K562 (cell line): Measurements from ENCODE around the gene BCAR3. TPM values are rescaled to one million over a fixed set of nuclear protein-coding genes. Genes with fewer than 3 reads are reported as not detected.

Experiments used
- CHD1 ChIP-seq: fragments of 200-600 bp; sonication (generic); IDR thresholded peaks from one replicate; pipeline ENCODE4 v1.6.1; 2012; ENCODE audit warnings: mild to moderate bottlenecking, moderate library complexity, low read length, inconsistent platforms
- GABPB2 ChIP-seq: fragments of 250-450 bp; sonication (Bioruptor Pico); conservative IDR thresholded peaks from 2 replicates; pipeline ENCODE4 v1.5.1; 2021; ENCODE audit warnings: mild to moderate bottlenecking
- MAX ChIP-seq: sonication (generic); formaldehyde crosslinking; IDR thresholded peaks from 2 replicates; pipeline ENCODE4 v1.9.0; 2022; ENCODE audit warnings: mild to moderate bottlenecking, missing genetic modification reagents
- MEF2A ChIP-seq: IDR thresholded peaks from 2 replicates; pipeline ENCODE4 v1.6.1; 2011; ENCODE audit warnings: low read depth, mild to moderate bottlenecking, low read length, moderate library complexity; ENCODE audit not compliant: control insufficient read depth
- MTA2 ChIP-seq: fragments of 450-650 bp; IDR thresholded peaks from 2 replicates; pipeline ENCODE4 v1.6.1; 2016; ENCODE audit warnings: low read depth
- PRDM10 ChIP-seq: fragments of 450-650 bp; IDR thresholded peaks from 2 replicates; pipeline ENCODE4 v1.6.1; 2018; ENCODE audit not compliant: partially characterized antibody
- SAFB2 ChIP-seq: fragments of 200-400 bp; formaldehyde crosslinking; IDR thresholded peaks from 2 replicates; pipeline ENCODE4 v1.6.1; 2018; ENCODE audit warnings: borderline replicate concordance, low read length, low read depth, moderate library complexity; ENCODE audit not compliant: severe bottlenecking
- TAF9B ChIP-seq: fragments of 450-650 bp; IDR thresholded peaks from 2 replicates; pipeline ENCODE4 v1.6.1; 2018; ENCODE audit warnings: mild to moderate bottlenecking; ENCODE audit not compliant: partially characterized antibody
- TRIM24 ChIP-seq, 2 experiments: fragments of 450-650 bp; IDR thresholded peaks; 2 replicates each; pipeline ENCODE4 v1.6.1; 2016
- ZBTB1 ChIP-seq: sonication (generic); formaldehyde crosslinking; IDR thresholded peaks from 2 replicates; pipeline ENCODE4 v1.8.1; 2023; ENCODE audit warnings: missing genetic modification reagents, low read depth, mild to moderate bottlenecking, borderline replicate concordance
- ZC3H8 ChIP-seq: fragments of 450-650 bp; IDR thresholded peaks from 2 replicates; pipeline ENCODE4 v1.6.1; 2017
- ZNF140 ChIP-seq: fragments of 250-450 bp; sonication (Bioruptor Pico); IDR thresholded peaks from 2 replicates; pipeline ENCODE4 v1.8.0; 2021; ENCODE audit warnings: moderate library complexity, mild to moderate bottlenecking, inconsistent platforms
- ZNF165 ChIP-seq: fragments of 250-450 bp; sonication (Bioruptor Pico); IDR thresholded peaks from 2 replicates; pipeline ENCODE4 v1.4.0; 2020; ENCODE audit warnings: borderline replicate concordance
- ZNF668 ChIP-seq: fragments of 250-450 bp; sonication (Bioruptor Pico); IDR thresholded peaks from 2 replicates; pipeline ENCODE4 v1.8.0; 2022; ENCODE audit warnings: mild to moderate bottlenecking, inconsistent platforms
- polyA plus RNA-seq, 8 experiments: library from polyadenylated mRNA; depleted of rRNA in 4 of 8; stranded (reverse) in 5 of 8; unstranded in 3 of 8; fragments of >200 nt; fragmentation: Nextera tagmentation in 2 of 8; fragmentation: Illumina TruSeq in 1 of 8; extraction: Ambion mirVana in 2 of 8; extraction: Trizol in 1 of 8; gene quantifications; 2 replicates each; pipeline versions ENCODE4 v1.2.1 to v1.2.3, GENCODE V29; 2011 to 2014; ENCODE audit warnings: inconsistent platforms in 1 of 8, missing spikeins in 1 of 8
- total RNA-seq, 7 experiments: library from RNA; depleted of rRNA in 6 of 7; stranded (reverse); fragments of >200 nt in 6 of 7; fragmentation: Illumina TruSeq in 2 of 7; extraction: Trizol in 2 of 7; gene quantifications; 2 replicates each; pipeline versions ENCODE4 v1.2.1 to v1.2.3, GENCODE V29; 2011 to 2021; ENCODE audit warnings: low replicate concordance in 1 of 7
- TF ChIP-seq, protein P1 (sequence below): IDR thresholded peaks from 3 replicates; pipeline ENCODE4 v1.6.1; 2011; ENCODE audit warnings: borderline replicate concordance, mild to moderate bottlenecking, moderate library complexity; ENCODE audit not compliant: insufficient read length; ENCODE audit errors: extremely low read depth
- TF ChIP-seq, protein P2 (sequence below): sonication (generic); formaldehyde crosslinking; IDR thresholded peaks from 2 replicates; pipeline ENCODE4 v1.8.0; 2022; ENCODE audit warnings: mild to moderate bottlenecking, missing genetic modification reagents
- TF ChIP-seq, protein P3 (sequence below), 2 experiments: IDR thresholded peaks; 2 replicates each; pipeline ENCODE4 v1.6.1; 2012; ENCODE audit warnings: improper control_type of control experiment in 2 of 2, low read depth in 2 of 2, low read length in 2 of 2, borderline replicate concordance in 1 of 2

BCAR3 gene
- total and polyA plus RNA-seq, 9 of the 15 experiments (the other 6 are each of a cell fraction or from before 2014, with no cell fraction given): 1.8 to 6.3 (median 3.8) TPM

GRCh38 chr1:93681101-93681988 lies at the start of gene BCAR3 (continued):
- TF ChIP-seq, protein P1, sequence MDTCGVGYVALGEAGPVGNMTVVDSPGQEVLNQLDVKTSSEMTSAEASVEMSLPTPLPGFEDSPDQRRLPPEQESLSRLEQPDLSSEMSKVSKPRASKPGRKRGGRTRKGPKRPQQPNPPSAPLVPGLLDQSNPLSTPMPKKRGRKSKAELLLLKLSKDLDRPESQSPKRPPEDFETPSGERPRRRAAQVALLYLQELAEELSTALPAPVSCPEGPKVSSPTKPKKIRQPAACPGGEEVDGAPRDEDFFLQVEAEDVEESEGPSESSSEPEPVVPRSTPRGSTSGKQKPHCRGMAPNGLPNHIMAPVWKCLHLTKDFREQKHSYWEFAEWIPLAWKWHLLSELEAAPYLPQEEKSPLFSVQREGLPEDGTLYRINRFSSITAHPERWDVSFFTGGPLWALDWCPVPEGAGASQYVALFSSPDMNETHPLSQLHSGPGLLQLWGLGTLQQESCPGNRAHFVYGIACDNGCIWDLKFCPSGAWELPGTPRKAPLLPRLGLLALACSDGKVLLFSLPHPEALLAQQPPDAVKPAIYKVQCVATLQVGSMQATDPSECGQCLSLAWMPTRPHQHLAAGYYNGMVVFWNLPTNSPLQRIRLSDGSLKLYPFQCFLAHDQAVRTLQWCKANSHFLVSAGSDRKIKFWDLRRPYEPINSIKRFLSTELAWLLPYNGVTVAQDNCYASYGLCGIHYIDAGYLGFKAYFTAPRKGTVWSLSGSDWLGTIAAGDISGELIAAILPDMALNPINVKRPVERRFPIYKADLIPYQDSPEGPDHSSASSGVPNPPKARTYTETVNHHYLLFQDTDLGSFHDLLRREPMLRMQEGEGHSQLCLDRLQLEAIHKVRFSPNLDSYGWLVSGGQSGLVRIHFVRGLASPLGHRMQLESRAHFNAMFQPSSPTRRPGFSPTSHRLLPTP: no peak
- peak; percentile 70; the same call in 1 of the 2 replicates for TF ChIP-seq ZBTB1
- TF ChIP-seq MAX (CRISPR knock-in tag): no peak; the same call in 1 of the 2 replicates
- no peak for TF ChIP-seq MEF2A
- no peak for TF ChIP-seq CHD1
- TF ChIP-seq ZNF165 (CRISPR knock-in tag): no peak
- TF ChIP-seq PRDM10: no peak
- TF ChIP-seq ZC3H8: no peak
- no peak for TF ChIP-seq TRIM24 (IDR thresholded peaks at IDR 0.05)
- TF ChIP-seq, protein P2, sequence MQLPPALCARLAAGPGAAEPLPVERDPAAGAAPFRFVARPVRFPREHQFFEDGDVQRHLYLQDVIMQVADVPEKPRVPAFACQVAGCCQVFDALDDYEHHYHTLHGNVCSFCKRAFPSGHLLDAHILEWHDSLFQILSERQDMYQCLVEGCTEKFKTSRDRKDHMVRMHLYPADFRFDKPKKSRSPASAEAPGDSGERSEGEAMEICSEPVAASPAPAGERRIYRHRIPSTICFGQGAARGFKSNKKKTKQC: no peak
- TF ChIP-seq TAF9B: no peak
- TF ChIP-seq, protein P3, sequence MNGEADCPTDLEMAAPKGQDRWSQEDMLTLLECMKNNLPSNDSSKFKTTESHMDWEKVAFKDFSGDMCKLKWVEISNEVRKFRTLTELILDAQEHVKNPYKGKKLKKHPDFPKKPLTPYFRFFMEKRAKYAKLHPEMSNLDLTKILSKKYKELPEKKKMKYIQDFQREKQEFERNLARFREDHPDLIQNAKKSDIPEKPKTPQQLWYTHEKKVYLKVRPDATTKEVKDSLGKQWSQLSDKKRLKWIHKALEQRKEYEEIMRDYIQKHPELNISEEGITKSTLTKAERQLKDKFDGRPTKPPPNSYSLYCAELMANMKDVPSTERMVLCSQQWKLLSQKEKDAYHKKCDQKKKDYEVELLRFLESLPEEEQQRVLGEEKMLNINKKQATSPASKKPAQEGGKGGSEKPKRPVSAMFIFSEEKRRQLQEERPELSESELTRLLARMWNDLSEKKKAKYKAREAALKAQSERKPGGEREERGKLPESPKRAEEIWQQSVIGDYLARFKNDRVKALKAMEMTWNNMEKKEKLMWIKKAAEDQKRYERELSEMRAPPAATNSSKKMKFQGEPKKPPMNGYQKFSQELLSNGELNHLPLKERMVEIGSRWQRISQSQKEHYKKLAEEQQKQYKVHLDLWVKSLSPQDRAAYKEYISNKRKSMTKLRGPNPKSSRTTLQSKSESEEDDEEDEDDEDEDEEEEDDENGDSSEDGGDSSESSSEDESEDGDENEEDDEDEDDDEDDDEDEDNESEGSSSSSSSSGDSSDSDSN (IDR thresholded peaks at IDR 0.05; ENCODE audit: borderline replicate concordance in 1 of 2, low read depth in 2 of 2, low read length in 2 of 2): 0 out of 4 replicates have a peak, but pooled peaks of 1 of the 2 experiments have one; percentile 55
- TF ChIP-seq ZNF140 (CRISPR knock-in tag): no peak
- no peak for TF ChIP-seq MTA2
- no peak for TF ChIP-seq SAFB2
- TF ChIP-seq ZNF668 (CRISPR knock-in tag): no peak
- no peak for TF ChIP-seq GABPB2 (CRISPR knock-in tag)
